ENCODE data around the gene BRD9.
"Not testable (repeated sequence)": the region's sequence is repeated elsewhere in the genome, so short reads cannot be mapped to it uniquely, and the experiment has no call there.

BRD9 gene

DNA sequence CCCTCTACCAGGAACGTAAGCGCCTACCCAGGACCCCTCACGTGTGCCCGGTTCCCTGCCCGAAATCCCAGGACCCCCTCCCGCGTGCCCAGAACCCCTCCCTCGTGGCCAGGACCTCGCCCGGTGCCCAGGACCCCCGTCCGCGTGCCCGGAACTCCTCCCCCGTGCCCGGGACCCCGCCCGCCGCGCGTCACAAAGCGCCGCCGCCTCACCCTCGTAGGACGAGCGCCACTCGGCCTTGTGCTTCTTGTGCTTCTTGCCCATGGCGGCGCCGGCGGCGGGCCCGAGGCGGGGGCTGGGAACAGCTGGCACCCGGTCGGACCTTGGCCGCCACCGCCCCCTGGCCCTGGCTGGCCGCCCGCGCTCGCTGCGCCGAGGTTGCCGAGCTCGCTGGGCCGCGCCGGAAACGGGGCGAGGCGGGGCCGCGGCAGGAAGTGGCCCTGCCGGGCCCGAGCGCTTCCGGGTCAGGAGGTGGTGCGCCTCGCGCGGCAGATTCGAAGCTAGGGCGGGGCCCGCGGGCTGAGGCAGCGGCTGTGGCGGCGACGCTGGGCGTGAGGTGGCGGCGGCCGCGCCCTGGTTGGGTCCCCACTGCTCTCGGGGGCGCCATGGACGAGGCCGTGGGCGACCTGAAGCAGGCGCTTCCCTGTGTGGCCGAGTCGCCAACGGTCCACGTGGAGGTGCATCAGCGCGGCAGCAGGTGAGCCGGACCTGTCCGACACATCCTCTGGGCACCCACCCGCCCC lies at the start of gene BRD9, which contains the start of gene TRIP13:
BRD9 (minus strand) TSS at position 408 of the 743 bp plus-strand sequence; CDS start at position 264, 144 bp downstream.
TRIP13 (plus strand) TSS at position 491 of the 743 bp plus-strand sequence; CDS start at position 606, 115 bp downstream.
- DNase-seq, result peak; percentile 91

DNA sequence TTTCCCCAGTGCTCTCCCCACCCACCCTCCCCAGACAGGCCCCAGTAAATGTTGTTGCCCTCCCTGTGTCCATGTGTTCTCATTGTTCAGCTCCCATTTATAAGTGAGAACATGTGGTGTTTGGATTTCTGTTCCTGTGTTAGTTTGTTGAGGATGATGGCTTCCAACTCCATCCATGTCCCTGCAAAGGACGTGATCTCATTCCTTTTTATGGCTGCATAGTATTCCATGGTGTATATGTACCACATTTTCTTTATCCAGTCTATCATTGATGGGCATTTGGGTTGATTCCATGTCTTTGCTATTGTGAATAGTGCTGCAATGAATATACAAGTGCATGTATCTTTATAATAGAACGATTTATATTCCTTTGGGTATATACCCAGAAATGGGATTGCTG lies 48.1 kb upstream of the BRD9 start:
- not testable (repeated sequence) for DNase-seq

DNA sequence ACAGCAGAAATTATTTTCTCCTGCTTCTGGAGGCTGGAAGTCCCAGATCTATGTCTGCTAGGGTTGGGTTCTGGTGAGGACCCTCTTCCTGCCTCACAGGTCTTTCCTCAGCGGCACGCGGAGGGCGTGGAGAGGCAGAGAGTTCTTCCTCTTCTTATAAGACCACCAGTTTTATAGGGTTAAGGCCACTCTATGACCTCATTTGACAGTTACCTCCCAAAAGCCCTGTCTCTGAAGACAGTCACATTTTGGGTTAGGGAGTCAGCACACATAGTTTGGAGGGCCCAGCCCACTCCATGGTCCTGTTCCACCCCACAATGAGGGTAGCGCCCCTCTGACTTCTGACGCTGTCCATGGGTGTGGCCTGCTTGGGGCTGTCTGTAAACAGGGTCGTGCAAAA lies 46.8 kb upstream of the BRD9 start:
- DNase-seq, result no peak

DNA sequence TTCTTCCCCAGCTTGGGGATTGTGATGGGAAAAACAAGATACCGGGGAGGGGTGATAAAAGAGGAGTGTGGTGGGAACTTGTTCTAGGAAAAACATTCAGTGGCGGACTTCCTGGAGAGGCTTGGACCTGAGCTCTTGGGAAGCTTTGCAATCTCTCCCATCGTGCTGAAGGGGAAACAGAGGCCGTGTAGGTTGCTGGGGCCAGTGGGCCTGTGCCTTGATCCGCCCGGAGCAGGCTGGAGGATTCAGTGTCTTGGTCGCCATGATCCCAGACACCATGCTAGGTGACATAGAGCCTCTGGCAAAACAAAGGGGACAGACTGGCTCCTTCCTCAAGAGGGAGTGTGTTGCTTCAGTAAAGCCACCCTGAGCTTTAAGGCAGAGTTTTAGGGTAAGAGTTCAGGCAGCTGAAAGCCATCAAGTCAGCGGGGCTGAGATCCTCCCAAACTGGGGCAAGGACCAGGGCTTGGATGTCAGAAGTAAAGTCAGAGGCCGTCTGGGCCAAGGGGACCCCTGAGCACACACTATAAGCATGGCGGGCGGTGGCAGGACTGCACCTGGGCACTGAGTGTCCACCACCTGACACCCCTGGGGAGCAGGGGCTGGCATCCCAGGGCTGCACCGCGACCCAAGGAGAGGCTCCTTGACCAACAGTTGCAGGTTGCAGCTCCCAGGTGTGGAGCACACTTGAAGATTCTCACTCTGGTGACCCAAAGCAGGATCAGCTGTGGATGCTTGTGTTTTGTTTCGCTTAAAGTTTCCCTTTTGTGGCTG lies 44.7 kb upstream of the BRD9 start:
- DNase-seq, result no peak

DNA sequence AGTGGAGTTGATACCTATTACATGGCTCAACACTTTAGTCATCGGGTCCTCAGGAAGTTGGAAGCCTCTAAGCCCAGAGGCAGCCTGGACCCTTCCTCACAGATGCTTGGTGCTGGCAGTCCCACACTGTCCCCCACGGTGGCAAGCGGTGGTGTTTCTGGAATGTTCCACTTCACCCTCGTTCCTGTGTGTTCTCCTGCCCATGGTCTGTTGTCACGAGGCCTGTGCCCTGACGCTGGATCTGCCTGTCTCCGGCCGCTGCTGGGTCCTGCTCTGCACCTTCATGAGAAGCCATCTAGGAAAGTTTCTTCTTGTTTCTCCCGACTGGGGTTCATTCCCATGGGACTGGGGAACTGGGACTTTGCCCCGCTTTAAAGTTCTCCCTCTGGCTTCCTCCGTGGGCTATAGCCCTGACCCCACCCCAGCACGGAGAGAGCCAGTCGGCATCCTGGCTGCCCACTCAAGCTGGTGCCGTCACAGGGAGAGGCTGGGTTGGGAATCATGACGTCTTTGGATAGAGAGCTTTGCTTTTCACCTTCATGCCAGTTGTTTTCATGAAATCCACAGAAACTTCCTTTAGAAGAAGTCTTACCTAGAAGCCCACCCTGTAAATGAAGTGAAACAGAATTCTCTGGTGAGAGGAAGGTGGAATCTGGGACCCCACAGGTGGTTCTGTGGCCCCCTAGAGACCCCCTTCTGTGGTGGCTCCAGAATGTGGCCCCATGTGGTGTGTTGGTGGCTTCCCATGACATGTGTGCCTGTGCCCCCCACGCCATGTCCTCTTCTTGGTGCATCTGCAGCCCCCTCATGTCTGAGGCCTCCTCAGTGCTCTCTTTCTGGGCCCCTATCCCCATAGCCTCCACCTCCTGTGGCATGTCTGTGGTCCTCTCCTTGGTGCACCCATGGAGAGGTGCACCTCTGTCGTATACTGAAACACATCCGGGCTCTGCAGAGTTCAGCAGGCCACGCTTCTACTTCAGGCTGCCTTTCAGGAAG lies 43.8 kb upstream of the BRD9 start:
- no peak for DNase-seq

DNA sequence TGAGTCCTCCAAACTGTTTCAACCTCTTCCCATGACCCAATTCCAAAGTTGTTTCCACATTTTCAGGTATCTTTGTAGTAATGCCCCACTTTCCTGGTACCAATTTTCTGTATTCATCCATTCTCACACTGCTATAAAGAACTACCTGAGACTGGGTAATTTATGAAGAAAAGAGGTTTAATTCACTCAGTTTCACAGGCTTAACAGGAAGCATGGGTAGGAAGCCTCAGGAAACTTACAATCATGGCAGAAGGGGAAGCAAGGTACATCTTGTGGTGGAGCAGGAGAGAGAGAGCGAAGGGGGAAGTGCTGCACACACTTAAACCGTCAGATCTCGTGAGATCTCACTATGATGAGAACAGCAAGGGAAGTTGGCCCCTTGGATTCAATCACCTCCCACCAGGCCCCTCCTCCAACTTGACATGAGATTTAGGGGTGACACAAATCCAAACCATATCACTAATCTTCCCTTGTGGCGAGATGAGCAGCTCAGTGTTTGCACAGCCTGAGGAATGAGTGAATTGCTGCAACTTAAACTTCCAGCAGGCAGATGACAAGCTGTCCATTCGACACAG lies 43.0 kb upstream of the BRD9 start:
- no peak for DNase-seq

DNA sequence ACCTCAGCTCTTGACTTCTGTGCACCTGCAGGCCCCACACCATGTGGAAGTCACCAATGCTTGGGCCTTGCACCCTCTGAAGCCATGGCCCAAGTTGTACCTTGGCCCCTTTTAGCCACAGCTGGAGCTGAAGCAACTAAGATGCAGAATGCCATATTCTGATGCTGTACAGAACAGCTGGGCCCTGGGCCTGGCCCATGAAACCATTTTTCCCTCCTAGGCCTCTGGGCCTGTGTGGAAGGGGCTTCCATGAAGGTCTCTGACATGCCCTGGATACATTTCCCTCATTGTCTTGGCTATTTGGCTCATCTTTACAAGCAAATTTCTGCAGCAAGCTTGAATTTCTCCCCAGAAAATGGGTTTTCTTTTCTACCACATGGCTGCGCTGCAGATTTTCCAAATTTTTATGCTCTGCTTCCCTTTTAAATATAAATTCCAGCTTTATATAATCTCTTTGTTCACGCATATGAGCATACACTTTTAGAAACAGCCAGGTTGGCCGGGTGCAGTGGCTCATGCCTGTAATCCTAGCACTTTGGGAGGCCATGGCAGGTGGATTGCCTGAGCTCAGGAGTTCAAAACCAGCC lies 41.9 kb upstream of the BRD9 start:
- not testable (repeated sequence) for DNase-seq

DNA sequence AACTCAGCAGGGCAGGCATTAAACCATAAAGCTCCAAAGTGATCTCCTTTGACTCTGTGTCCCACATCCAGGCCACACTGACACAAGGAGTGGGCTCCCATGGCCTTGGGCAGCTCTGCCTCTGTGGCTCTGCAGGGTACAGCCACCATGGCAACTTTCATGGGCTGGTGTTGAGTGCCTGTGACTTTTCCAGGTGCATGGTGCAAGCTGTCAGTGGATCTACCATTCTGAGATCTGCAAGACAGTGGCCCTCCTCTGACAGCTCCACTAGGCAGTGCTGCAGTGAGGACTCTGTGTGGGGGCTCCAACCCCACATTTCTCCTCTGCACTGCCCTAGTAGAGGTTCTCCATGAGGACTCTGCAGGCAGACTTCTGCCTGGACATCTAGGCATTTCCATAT lies 41.4 kb upstream of the BRD9 start:
- DNase-seq, result not testable (repeated sequence)

DNA sequence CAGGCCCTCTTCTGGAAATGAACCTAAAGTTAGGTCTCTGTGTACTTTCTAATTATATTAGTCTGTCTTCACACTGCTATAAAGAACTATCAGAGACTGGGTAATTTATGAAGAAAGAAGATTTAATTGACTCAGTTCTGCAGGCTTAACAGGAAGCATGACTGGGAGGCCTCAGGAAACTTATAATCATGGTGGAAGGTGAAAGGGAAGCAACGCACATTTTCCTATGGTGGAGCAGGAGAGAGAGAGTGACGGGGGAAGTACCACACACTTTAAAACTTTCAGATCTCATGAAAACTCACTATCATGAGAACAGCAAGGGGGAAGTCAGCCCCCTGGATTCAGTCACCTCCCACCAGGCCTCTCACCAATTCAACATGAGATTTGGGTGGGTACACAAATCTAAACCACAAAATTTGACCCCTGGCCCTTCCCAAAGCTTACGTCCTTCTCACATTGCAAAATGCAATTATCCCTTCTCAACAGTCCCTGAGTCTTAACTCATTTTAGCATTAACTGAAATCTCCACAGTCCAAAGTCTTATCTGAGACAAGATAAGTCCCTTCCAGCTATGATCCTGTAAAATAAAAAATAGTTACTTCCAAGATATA lies 40.8 kb upstream of the BRD9 start:
- no peak for DNase-seq

DNA sequence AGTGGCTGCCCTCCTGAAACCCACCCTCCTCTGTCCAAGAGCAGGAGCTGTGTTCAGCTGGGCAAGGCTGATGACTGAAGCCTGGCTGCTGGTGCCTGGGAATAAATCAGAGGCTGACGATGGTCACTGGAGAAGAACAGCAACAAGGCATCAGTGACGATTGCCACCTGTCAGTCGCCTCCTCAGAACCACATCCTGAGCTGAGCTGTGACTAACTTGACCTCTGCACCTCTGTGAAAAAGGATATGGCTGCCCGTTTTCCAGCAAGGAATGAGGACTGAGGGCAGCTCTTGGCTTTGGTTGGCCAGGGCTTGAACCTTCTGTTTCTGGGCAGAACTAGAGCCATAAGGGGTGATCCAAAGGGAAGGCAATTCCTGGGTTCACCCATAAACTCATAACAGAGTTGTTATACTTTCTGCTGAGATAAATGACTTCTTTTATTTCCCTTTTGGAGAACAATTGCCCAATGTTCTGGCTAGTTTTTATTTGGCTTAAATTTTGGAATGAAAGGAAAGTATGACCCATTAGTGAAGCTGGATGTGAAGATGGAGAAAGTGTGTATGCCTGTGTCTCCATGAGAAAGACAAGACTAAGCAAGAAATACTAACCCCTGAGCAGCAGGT lies 40.1 kb upstream of the BRD9 start:
- no peak for DNase-seq

DNA sequence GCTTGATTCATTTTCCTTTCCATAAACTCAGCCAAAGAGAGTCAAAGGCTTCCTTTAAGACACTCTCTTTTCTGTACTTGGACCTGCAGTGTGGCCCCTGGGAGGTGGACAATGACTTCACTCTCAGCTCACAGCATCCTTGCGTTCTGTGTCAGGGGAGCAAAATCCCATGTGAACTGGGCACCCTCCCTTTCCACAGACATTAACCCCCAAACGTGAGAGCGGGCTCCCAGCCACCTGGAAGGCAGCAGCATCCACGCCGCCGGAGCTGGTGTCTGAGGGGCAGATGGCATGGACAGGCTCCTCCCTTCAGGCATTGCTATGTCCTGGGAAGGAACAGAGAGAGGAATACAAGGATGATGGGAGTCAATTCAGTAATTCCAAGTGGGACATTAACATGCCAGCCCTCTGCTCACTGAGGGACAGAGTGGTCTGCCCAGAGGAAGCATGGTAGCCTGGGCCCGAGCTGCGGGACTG lies 39.6 kb upstream of the BRD9 start:
- no peak for DNase-seq

DNA sequence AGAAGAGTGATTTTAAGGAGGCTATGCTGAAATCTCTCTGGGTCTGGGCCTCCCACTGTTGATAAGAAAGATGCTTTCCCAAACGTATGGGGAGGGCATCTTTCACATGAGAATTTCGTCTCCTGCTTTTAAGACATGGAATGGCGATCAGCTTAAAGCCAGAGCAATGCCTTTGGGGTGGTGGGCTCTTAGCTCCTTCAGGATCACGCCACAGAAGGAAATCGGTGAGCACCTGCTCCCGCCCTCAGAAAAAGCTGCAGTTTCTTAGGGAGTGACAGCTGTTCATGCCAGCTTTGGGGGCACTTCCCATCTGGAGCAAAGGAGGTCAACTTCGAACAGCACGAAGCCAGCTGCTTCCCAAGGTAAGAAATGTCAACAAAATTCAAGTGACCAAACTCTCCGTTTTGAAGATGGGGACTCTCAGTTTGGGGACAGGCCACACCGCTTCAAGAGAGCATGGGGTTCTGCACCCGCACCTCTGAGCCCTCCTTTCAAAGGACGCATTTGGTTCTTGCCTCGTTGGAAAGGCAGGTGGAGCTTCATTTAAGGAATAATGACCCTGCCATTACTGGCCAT lies 39.1 kb upstream of the BRD9 start:
- no peak for DNase-seq

DNA sequence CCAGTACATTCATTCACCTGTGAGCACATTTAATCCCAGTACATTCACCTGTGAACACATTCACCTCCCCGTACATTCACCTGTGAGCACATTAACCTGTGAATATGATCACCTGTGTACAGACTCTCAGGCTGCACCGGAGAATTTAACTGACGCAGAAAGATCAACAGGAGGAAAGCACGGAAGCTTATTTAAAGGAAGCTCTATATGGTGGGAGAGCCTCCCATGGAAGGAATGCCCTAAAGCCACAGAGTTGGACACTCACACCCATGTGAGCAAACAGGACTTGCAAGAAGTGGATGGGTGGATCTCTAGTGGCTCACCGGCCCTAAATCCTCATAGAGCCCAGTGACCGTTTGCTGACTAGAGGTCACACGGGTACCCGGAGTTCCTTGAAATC lies 38.3 kb upstream of the BRD9 start:
- no peak for DNase-seq

DNA sequence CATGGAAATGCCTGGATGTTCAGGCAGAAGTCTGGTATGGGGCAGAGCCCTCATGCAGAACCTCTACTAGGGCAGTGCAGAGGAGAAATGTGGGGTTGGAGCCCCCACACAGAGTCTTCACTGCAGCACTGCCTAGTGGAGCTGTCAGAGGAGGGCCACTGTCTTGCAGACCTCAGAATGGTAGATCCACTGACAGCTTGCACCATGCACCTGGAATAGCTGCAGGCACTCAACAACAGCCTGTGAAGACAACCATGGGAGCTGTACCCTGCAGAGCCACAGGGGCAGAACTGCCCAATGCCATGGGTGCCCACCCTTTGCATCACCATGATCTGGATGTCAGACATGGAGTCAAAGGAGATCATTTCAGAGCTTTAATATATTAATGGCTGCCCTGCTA lies 37.0 kb upstream of the BRD9 start:
- DNase-seq, result no peak

DNA sequence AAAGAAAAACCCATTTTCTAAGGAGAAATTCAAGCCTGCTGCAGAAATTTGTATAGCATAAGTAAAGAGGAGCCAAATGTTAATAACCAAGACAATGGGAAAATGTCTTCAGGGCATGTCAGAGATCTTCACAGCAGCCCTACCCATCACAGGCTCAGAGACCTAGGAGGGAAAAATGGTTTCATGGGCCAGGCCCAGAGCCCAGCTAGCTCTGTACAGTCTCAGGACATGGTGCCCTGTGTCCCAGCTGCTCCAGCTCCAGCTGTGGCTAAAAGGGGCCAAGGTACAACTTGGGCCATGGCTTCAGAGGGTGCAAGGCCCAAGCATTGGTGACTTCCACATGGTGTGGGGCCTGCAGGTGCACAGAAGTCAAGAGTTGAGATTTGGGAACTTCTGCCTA lies 36.6 kb upstream of the BRD9 start:
- DNase-seq, result not testable (repeated sequence)

DNA sequence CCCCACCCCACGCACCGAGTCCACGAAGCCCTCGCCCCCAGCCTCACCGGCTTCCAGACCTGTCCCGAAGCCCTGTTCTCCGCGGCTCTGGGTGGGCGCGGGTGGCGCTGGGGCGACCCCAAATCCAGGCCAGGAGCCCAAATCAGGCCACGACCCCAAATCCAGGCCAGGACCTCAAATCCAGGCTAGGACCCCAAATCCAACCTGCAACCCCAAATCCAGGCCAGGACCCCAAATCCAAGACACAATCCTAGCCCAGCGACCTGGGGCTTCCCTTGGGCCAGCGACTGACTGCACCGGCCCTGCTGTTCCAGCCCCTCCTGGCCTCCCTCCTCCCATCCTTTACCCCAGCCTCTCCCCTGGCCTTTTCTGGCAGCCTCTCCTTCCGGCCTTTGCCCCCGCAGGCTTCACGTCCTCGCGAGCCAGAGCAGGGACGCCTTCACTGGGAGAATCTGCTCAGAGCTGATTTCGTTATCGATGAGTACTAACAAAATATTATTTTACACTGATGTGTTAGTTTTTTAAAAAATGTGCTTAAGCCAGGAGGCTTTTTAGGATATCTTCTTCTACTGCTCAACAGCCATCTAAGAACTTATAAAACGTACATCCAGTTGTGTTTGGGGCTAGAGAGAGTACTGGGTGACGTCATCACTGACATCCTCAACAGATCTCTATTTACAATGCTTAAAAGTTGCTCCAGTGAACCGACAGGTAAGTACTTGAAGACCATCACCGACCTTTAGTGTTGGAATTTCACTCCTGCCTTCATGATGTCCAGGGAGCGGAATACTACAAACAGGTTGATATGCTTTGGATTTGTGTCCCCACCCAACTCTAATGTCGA lies 34.8 kb upstream of the BRD9 start:
- DNase-seq, result no peak

DNA sequence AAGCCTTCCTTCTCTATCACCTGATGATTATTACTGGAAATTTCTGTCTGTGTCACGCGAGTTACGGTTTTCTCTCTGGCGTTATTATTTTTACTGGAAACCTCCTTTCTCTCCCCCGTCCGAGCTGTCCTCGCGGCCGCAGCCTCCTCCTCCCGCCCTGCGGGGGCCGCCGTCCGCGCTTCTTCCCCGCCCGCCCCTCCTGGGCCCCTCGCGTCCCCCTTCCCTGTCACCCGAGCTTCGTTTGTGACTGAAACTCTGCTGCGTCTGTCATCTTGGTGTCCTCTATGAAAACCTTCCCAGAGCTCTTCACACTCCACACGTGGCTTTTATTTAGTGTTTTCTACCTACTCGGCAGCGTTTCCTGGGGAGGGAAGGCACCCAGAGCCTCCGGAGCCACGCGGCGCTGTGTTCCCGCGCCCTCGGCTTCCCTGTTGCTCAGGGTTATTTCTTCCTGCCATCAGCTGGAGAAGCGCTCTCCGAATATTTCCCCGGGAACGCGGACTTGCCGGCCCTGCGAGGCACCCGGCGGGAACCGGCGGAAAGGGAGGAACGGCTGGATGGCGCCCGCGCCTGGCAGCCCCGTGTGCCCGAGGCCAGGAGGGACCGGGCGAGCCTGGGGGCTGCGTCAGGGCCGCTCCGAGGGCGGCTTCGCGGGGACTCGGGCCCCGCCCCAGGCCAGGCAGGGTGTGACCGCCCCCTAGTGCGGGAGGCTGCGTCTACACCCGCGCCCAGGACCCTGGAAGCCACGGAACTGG lies 34.0 kb upstream of the BRD9 start:
- DNase-seq, result peak; percentile 25

DNA sequence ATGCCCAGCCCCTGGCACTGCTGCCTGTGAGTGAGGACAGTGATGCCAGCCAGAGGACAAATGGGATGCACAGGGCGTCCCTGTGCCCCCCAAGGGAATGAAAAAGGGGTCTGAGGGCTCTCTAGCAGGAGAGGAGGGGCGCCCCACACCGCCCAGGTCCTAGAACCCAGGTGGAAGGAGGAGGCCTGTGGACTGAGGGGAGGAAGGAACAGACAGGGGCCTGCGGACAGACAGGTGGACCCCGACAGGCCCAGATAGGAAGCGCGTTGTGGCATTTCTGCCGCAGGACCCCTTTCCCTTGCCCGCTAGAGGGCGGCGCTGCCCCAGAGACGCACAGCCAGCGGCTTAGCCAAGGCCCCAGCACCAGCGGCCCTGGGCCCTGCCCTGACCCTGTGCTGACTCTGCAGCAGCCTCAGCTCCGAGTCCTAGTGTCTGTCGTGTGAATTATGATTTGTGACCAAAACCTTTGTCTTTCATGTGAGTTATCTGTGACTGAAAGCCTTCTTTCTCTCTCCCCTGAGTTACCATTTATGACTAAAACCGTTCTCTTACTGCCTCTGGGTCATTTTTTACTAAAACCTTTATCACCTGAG lies 30.8 kb upstream of the BRD9 start:
- DNase-seq, result peak; percentile 77
